Inferior parietal cortex (tissue), 1 donor: ENCODE results near the gene PRRG1.
"Not testable (repeated sequence)": the region's sequence is repeated elsewhere in the genome, so short reads cannot be mapped to it uniquely, and the experiment has no call there.

Source experiments
- DNase-seq: peaks from one replicate; pipeline ENCODE4 v3.0.0-alpha.2; 2016; ENCODE audit errors: extremely low spot score

The PRRG1 gene

DNA sequence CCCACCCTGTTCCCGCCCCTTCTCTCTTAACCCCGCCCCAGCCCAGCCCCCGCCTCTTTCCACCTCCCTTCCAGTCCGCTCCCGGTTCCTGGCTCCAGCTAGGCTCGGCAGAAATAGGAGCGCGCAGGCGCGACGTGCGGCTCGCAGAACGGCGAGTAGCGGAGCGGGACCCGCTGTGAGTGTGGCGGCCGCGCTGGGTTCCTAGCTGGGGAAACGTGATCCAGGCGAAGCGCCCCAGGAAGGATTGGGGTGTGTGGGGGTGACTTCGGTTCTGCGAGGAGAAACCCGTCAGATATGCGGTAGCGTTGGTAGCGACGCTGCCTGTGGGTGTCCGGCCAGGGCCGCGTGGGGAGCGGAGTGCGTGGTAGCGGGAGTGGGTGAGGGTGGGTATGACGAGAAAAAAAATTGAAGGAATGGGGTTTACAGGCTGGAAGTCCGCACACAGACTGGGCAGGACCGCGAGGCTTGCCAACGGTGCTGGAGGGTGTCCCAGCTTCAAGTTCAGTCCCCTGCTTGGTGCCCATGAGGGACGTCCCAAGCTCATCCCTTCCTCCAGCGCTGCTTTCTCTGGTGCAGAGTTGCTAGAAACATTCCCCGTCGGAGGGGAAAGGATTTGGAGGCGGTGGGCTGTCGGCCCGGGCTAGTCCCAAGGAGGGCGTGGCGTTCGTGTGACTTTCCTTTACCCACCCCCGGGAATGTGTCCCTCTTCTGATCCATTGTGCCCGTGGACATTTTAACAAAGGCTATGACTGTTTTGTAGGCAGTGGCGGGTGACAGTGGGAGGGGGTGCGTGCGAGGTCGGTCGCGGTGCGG, at the start of gene PRRG1:
TSS of gene PRRG1 (plus strand) at position 144 of the 813 bp plus-strand sequence. CDS start 56,886 bp downstream, outside the sequence.
- DNase-seq: peak; percentile 62

DNA sequence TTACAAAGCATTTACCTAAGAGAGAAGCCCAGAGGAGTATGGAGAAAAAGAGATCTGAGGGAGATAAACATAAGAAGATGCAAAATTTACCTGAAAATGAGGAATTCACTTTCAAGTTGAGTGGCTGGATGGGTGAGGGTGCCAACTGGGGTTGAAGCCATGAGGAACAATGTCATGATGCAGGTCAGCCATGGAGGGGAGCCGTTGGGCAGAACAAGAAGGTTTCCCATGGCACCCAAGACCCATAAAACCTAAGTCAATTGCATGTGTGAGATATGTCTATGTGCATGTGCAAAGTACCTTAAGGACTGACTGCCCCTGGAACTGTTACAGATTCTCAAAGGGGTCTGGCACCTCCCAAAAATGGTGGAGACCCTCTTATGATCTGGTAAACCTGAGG, 46.6 kb upstream of the PRRG1 start:
- DNase-seq: no peak

DNA sequence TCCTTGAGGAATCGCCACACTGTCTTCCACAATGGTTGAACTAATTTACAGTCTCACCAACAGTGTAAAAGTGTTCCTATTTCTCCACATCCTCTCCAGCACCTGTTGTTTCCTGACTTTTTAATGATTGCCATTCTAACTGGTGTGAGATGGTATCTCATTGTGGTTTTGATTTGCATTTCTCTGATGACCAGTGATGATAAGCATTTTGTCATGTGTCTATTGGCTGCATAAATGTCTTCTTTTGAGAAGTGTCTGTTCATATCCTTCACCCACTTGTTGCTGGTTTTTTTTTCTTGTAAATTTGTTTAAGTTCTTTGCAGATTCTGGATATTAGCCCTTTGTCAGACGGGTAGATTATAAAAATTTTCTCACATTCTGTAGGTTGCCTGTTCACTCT, 43.9 kb upstream of the PRRG1 start:
- not testable (repeated sequence) for DNase-seq

DNA sequence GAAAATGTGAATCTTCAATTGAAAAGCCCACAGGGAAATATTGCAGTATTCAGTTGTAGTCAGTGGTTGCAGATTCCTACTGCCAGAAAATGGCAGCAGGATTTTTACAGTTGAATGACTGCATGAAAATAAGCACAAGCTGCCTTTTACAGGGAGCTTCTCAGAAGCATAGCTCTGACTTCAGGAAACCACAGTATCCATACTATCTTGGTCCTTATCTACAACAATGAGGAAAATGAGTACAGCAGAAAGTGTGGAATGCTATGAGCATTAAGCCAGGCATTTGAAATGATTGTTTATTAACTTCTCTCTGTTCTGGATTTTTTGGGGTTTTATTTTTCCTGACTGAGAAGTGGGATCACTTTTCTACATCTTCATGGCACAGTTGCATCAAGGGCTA, 34.6 kb upstream of the PRRG1 start:
- no peak for DNase-seq

- no peak for DNase-seq
These were observed 33.5 kb upstream of the PRRG1 start for GRCh38 chrX:37315511-37316248.

DNA sequence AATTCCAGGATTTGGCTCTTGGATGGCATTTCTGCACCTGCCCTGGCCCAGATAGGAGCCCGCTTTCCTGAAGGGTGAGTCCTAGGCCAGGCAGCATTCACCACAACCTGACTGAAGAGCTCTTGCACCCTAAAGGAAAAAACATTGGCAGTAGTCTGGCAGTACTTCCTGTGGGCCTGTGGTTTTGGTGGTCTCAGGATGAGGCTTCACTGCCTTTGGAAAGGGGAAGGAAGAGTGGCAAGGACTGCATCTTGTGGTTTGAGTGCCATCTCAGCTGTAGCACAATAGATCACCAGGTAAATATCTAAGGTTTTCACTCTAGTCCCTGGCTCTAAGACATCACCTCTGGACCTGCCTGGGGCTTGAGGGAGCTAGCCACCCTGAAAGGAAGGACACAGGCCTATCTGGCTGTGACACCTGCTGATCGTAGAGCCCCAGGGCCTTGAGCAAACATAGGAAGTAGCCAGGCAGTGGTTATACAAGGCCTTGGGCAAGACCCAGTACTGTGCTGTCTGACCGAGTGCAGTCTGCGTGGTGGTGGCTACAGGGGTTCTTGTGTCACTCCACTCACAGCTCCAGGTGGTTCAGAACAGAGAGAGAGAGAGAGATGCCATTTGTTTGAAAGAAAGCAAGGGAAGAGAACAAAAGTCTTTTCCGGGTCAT, 28.5 kb upstream of the PRRG1 start:
- no peak for DNase-seq

- DNase-seq: no peak
These were observed 18.5 kb upstream of the PRRG1 start for GRCh38 chrX:37330642-37331041.

DNA sequence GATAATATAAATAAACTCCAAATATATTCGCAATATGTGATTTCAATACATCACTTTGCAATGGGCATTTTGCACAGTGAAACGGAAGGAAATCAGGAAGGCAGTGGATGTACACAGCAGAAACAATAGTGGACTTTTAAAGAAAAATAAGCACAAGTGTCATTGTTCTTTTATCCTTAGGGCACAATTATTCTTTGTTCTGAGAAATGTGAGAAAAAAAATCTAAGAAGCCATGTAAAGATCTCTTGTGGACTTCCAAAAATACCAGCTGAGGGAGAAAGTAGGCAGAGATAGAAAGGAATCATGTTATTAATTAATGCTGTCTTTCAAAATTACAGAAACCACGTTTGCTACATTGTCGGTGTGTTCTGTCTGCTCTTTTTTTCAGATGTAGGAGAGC, 17.6 kb upstream of the PRRG1 start:
- peak; percentile 27 for DNase-seq

DNA sequence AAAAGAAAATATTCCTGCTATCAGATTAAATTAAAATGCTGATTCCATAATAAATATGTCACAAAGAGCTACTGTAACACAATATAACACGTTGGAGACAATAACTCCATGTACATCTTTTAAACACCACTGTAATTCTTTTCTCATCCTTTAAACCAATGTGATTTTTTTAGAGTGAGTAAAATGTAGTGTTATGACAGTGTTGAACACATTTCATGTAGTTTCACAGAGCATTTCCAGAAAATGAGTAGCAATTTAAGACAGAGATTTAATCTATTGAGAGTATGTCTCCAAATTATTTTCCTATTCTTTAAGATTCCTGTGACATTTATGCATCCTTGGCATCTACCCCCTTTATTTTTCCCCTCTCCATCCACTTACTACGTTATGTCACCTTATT, 17.1 kb upstream of the PRRG1 start:
- DNase-seq: no peak

GRCh38 chrX:37332987-37333658, 16.0 kb upstream of the PRRG1 start:
- no peak for DNase-seq

- no peak for DNase-seq
These were observed 1.7 kb upstream of the PRRG1 start for GRCh38 chrX:37347420-37347819.

- no peak for DNase-seq
These were observed 763 bp upstream of the PRRG1 start for GRCh38 chrX:37348231-37348970.

- no peak for DNase-seq
These were observed 268 bp upstream of the PRRG1 start for GRCh38 chrX:37348971-37349220.

GRCh38 chrX:37350034-37350365, 836 bp downstream of the PRRG1 start:
- no peak for DNase-seq

DNA sequence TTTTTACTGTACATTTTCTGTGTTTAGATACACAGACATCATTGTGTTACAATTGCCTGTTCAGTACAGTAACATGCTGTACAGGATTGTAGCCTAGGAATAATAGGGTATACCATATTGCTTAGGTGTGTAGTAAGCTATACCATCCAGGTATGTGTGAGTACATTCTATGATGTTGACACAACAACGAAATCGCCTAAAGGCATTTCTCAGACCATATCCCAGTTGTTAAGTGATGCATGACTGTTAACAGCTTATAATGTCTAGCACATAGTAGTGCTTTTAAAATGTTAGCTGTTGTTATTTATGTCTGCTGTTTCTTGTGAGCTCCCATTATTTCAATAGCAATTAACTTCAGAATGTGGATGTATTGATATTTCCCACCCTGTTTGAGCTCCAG, 4.5 kb downstream of the PRRG1 start:
- DNase-seq: no peak

- no peak for DNase-seq
These were observed 8.3 kb downstream of the PRRG1 start for GRCh38 chrX:37357436-37357835.

DNA sequence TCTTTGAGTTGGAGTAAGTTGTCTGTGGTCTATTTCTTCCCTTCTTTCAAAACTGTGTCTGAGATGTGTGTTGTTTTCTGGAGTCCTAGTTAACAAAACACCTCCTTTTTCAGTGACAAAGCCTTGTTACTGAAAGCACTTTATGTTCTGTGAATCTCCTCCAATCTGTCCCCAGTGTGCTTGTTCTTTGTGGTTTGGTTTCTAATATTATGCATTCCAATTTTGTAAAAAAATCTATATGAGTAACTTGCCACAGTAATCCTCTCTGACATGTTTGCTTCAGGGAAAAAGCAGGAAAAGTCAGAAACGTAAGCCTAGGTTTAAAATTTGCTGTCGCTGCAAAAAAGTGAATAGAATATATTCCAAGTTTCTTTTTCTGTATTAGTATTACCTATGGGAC, 12.4 kb downstream of the PRRG1 start:
- DNase-seq: no peak

- DNase-seq: no peak
These were observed 15.5 kb downstream of the PRRG1 start for GRCh38 chrX:37364666-37365065.

GRCh38 chrX:37367946-37368345, 18.8 kb downstream of the PRRG1 start:
- DNase-seq: no peak

DNA sequence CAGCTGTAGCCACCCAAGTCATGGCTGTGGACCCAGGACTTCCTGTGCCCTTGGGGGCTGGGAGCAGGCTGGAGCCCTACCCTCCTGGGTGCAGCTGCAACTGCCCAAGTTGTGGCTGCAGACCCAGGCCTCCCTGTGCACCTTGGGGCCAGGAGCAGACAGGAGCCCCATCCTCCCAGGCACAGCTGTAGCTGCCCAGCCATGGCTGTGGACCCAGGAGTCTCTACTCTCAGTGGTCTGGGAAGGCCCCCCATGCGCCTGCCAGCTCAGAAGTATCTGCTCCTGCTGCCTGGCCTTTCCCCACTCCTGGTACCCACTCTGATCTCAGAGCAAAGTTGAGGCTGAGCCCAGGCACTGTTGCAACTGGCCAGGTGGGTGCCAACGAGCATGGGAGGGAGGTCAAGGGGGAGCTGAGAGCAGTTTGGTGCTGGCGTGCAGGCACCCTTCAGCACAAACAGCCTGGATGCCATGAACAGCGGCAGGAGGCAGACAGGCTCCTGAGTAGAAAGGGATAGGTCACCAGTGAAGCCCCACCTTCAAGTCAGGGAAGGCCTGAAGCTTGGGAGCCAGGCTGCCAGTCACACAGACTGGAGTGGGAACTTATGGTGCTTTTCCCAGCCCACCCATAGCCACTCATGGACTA, 21.5 kb downstream of the PRRG1 start:
- DNase-seq: no peak

- no peak for DNase-seq
These were observed 22.4 kb downstream of the PRRG1 start for GRCh38 chrX:37371578-37371991.
